DND-41 (cell line): ENCODE data around the gene TINAGL1.

ENCODE experiments used
- ATAC-seq: fragments of 200-7000 bp; cut with Tn5 transposase; 3 replicates; pipeline ENCODE4 v1.9.1; 2021; ENCODE audit warnings: low read depth; ENCODE audit not compliant: insufficient read depth
- DNase-seq: peaks from one replicate; pipeline ENCODE4 v3.0.0-alpha.2; 2020
- H2AFZ ChIP-seq: 2 replicates; pipeline ENCODE4 v1.6.0; 2012; ENCODE audit warnings: low read depth, low read length
- H3K27ac ChIP-seq: 2 replicates; pipeline ENCODE4 v1.5.1; 2012; ENCODE audit warnings: low read length, inconsistent platforms
- H3K27me3 ChIP-seq: fragments of 200-600 bp; sonication (generic); 2 replicates; pipeline ENCODE4 v1.6.0; 2012; ENCODE audit warnings: low read length, mild to moderate bottlenecking, inconsistent platforms; ENCODE audit not compliant: insufficient read depth, poor library complexity
- H3K36me3 ChIP-seq: 2 replicates; pipeline ENCODE4 v1.5.1; 2012; ENCODE audit warnings: low read length, inconsistent platforms; ENCODE audit not compliant: insufficient read depth
- H3K4me1 ChIP-seq: 2 replicates; pipeline ENCODE4 v1.5.1; 2012; ENCODE audit warnings: mild to moderate bottlenecking, low read length; ENCODE audit not compliant: insufficient read depth
- H3K4me2 ChIP-seq: 2 replicates; pipeline ENCODE4 v1.6.0; 2012; ENCODE audit warnings: mild to moderate bottlenecking, moderate library complexity, low read length, inconsistent platforms; ENCODE audit not compliant: insufficient read depth
- H3K4me3 ChIP-seq, 2 experiments: fragments of 200-600 bp in 1 of 2; shearing (Covaris generic) in 1 of 2; 2 replicates each; pipeline ENCODE4 v1.5.1; 2012 to 2016; ENCODE audit warnings: inconsistent platforms in 2 of 2, low read length in 2 of 2, mild to moderate bottlenecking in 2 of 2, low read depth in 1 of 2, moderate library complexity in 1 of 2
- H3K79me2 ChIP-seq: 2 replicates; pipeline ENCODE4 v1.6.0; 2012; ENCODE audit warnings: low read length, inconsistent platforms; ENCODE audit not compliant: insufficient read depth
- H3K9ac ChIP-seq: 2 replicates; pipeline ENCODE4 v1.6.0; 2012; ENCODE audit warnings: low read depth, mild to moderate bottlenecking, inconsistent platforms, low read length, moderate library complexity
- H3K9me3 ChIP-seq: 2 replicates; pipeline ENCODE4 v1.5.1; 2012; ENCODE audit warnings: low read length, moderate library complexity, mild to moderate bottlenecking, inconsistent platforms; ENCODE audit not compliant: insufficient read depth, severe bottlenecking
- H4K20me1 ChIP-seq: 2 replicates; pipeline ENCODE4 v1.6.0; 2012; ENCODE audit warnings: low read length; ENCODE audit not compliant: insufficient read depth
- CTCF ChIP-seq: IDR thresholded peaks from 2 replicates; pipeline ENCODE4 v1.5.1; 2012; ENCODE audit warnings: borderline replicate concordance, low read length, moderate library complexity, mild to moderate bottlenecking; ENCODE audit not compliant: poor library complexity, severe bottlenecking; ENCODE audit errors: extremely low read depth
- EZH2 ChIP-seq: IDR thresholded peaks from 3 replicates; pipeline ENCODE4 v1.6.1; 2012; ENCODE audit warnings: borderline replicate concordance, low read depth, mild to moderate bottlenecking, moderate library complexity, low read length, inconsistent platforms; ENCODE audit not compliant: severe bottlenecking

Gene TINAGL1

GRCh38 chr1:31568895-31569595 lies 7.3 kb upstream of the TINAGL1 start:
- no peak overlapping the region for H3K27ac ChIP-seq
- H3K4me1 ChIP-seq = no peaks in the 10 kb centered on the region
- H2AFZ ChIP-seq = no peak overlapping the region
- no peaks in the 10 kb centered on the region for H4K20me1 ChIP-seq
- DNase-seq (no peak), ATAC-seq (no peak)
- H3K27me3 ChIP-seq = no peaks in the 10 kb centered on the region
- H3K4me3 ChIP-seq = no peak overlapping the region
- H3K9ac ChIP-seq = no peak overlapping the region
- TF ChIP-seq EZH2 (no peak), CTCF (no peak)
- H3K79me2 ChIP-seq = no peaks in the 10 kb centered on the region
- no peaks in the 10 kb centered on the region for H3K9me3 ChIP-seq
- no peaks in the 10 kb centered on the region for H3K36me3 ChIP-seq
- H3K4me2 ChIP-seq = no peak overlapping the region

GRCh38 chr1:31569596-31570173 lies 6.6 kb upstream of the TINAGL1 start:
- H2AFZ ChIP-seq = no peak overlapping the region
- DNase-seq = no peak

GRCh38 chr1:31570228-31570627 lies 6.1 kb upstream of the TINAGL1 start:
- H3K27ac ChIP-seq = no peak overlapping the region
- H3K9ac ChIP-seq = no peak overlapping the region
- ATAC-seq (no peak), DNase-seq (no peak)
- H3K27me3 ChIP-seq = no peaks in the 10 kb centered on the region
- H3K4me1 ChIP-seq = no peaks in the 10 kb centered on the region
- TF ChIP-seq CTCF = no peak
- H3K36me3 ChIP-seq = no peaks in the 10 kb centered on the region
- H3K79me2 ChIP-seq = no peaks in the 10 kb centered on the region
- no peaks in the 10 kb centered on the region for H3K9me3 ChIP-seq
- H3K4me3 ChIP-seq = no peak overlapping the region
- no peaks in the 10 kb centered on the region for H4K20me1 ChIP-seq
- no peak overlapping the region for H2AFZ ChIP-seq
- H3K4me2 ChIP-seq = no peak overlapping the region

More at GRCh38 chr1:31569596-31570173, 6.6 kb upstream of the TINAGL1 start:
- no peak for ATAC-seq
- no peaks in the 10 kb centered on the region for H3K36me3 ChIP-seq
- no peaks in the 10 kb centered on the region for H3K4me1 ChIP-seq
- H3K27ac ChIP-seq = no peak overlapping the region
- no peak overlapping the region for H3K4me3 ChIP-seq
- H3K9me3 ChIP-seq = no peaks in the 10 kb centered on the region
- no peaks in the 10 kb centered on the region for H4K20me1 ChIP-seq
- TF ChIP-seq CTCF = no peak
- H3K79me2 ChIP-seq = no peaks in the 10 kb centered on the region
- no peak overlapping the region for H3K4me2 ChIP-seq
- no peaks in the 10 kb centered on the region for H3K27me3 ChIP-seq
- no peak overlapping the region for H3K9ac ChIP-seq

GRCh38 chr1:31570906-31571305 lies 5.4 kb upstream of the TINAGL1 start:
- TF ChIP-seq CTCF (no peak), EZH2 (no peak)
- Histone ChIP-seq H3K4me1 (no peaks in the 10 kb centered on the region), H3K79me2 (no peaks in the 10 kb centered on the region), H3K36me3 (no peaks in the 10 kb centered on the region), H3K9ac (no peak overlapping the region), H3K27ac (no peak overlapping the region), H3K4me3 (no peak overlapping the region), H4K20me1 (no peaks in the 10 kb centered on the region), H2AFZ (no peak overlapping the region), H3K27me3 (no peaks in the 10 kb centered on the region), H3K4me2 (no peak overlapping the region), H3K9me3 (no peaks in the 10 kb centered on the region)
- DNase-seq (no peak), ATAC-seq (no peak)
